Activated naive CD4-positive, alpha-beta T cell (primary cell): ENCODE results near the gene TGFBR3L.
"Not testable (repeated sequence)": the region's sequence is repeated elsewhere in the genome, so short reads cannot be mapped to it uniquely, and the experiment has no call there.

Source experiments
- DNase-seq, 4 experiments: peaks; one replicate each; lab custom pipeline; 2025; lab: John Stamatoyannopoulos, UW

Gene TGFBR3L

GRCh38 chr19:7917267-7918061 is 2.8 kb downstream of the TGFBR3L start:
- DNase-seq: peak in 3 of 4 experiments; percentile 20 to 60 (median 35)

DNA sequence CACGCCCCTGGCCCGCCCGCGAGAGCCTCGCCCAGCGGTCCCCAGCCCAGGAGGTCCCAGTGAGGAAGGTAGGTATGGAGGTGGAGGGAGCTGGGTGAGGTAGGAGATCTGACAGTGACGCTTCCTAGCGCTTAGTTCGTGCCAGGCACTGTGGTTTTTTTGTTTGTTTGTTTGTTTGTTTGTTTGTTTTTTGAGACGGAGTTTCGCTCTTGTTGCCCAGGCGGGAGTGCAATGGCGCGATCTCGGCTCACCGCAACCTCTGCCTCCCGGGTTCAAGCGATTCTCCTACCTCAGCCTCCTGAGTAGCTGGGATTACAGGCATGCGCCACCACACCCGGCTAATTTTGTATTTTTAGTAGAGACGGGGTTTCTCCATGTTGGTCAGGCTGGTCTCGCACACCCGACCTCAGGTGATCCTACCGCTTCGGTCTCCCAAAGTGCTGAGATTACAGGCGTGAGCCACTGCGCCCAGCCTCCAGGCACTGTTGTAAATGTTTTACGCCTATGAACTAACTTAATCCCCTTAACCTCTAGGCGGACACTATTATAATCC is 3.5 kb downstream of the TGFBR3L start:
- DNase-seq: not testable (repeated sequence)

DNA sequence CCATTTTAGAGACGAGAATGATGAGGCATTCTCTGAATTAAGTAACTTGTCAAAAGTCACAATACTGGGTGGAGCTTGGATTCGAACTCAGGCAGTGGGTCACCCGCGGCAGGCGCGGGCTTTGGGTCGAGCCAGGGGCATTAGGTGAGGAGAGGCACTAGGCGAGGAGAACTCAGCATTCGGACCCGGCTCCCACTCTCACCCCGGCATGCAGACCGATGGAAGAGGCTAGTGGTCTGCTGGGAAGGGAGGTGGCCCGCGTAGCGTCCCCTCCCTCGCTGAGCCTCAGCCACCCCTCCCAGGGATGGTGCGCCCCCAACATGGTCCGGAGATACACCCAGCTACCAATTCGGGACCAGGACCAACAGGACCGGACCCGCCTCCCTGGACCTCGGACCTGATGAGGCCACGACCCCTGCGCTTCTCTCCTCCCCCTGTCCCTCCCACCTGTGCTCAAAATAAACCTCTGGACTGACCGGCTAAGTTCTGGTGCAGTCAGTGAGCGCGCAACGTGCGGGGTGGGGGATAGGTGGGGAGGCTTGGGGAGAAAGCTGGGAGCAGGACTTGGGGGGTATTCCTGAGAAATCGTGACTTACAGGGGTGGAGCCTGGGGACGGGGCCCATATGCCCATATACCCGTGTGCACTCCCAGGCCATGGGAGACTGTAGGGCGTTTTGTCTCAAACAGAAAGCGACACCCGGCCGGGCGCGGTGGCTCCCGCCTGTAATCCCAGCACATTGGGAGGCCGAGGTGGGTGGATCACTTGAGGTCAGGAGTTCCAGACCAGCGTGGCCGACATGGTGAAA is 4.2 kb downstream of the TGFBR3L start:
- no peak for DNase-seq

DNA sequence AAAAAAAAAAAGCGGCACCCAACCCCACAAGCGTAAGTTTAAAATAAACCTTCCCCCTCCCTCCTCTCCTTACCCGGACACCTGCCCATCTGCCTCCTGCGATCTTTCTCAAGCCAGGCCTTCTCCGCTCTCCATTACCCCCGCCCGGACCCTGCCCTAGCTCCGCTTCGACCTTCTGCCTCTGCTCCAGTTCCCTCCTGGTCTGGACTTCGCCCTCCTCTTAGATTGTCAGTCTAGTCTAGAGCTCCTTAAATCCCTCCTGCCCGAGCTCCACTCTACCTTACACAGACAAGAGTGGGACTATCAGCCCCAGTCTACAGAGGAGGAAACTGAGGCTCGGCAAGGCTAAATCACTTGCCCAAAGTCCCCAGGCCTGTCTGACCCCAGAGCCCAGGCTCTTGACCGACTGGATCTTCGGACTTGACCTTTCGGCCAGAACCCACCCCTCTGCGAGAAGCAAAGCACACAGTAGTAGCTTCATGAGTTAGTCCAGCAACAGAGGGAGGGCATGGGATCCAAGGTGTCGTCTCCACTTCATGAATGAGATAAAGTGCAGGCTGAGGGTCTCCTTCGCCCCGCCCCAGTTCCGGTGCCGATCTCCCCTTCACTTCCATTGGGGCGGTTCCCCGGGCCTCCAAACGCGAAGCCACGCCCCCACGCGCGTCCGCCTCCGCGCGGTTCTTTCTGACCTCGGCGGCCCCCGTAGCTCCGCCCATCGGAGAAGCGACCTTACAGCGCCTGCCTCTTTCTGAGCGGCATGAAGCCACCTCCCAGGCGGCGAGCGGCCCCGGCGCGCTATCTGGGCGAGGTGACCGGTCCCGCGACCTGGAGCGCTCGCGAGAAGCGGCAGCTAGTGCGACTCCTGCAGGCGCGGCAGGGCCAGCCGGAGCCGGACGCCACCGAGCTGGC is 5.2 kb downstream of the TGFBR3L start, which contains the start of gene SNAPC2:
SNAPC2 (plus strand) TSS at position 729 of the 909 bp plus-strand sequence; CDS start at position 758, 29 bp downstream.
- DNase-seq: peak; percentile 84 to 95 (median 90)

- DNase-seq: peak; percentile 90 to 100 (median 100)
Observed at GRCh38 chr19:7920519-7921301, 6.1 kb downstream of the TGFBR3L start.

DNA sequence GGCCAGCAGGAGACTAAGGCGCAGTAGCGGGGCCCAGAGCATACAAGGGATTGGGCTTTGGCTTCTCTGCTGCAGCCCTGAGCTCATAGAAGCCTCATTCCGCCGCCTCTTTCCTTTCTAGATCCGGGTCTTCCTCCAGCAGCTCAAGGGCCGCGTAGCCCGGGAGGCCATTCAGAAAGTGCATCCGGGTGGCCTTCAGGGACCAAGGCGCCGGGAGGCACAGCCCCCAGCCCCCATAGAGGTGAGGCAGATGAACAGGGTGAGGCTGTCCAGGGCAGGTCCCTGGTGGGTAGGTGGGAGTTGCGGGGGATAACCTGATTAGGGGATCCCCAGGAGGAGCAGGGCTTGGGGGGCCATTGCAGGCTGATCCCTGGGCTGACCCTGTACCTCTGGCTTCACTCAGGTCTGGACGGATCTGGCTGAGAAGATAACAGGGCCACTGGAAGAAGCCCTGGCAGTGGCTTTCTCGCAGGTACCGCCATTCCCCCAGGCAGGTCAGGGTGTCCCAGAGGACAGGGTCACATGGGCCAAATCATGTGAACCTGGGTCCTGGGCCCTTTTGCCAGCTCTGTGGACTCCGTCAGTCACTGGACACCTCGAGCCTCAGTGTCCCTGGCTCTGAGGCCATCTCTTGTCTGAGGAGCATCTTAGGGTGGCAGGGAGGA is 6.8 kb downstream of the TGFBR3L start:
- no peak for DNase-seq

GRCh38 chr19:7921967-7922835 is 7.6 kb downstream of the TGFBR3L start:
- no peak for DNase-seq

- DNase-seq: no peak
Observed at GRCh38 chr19:7922836-7923195, 8.2 kb downstream of the TGFBR3L start.

DNA sequence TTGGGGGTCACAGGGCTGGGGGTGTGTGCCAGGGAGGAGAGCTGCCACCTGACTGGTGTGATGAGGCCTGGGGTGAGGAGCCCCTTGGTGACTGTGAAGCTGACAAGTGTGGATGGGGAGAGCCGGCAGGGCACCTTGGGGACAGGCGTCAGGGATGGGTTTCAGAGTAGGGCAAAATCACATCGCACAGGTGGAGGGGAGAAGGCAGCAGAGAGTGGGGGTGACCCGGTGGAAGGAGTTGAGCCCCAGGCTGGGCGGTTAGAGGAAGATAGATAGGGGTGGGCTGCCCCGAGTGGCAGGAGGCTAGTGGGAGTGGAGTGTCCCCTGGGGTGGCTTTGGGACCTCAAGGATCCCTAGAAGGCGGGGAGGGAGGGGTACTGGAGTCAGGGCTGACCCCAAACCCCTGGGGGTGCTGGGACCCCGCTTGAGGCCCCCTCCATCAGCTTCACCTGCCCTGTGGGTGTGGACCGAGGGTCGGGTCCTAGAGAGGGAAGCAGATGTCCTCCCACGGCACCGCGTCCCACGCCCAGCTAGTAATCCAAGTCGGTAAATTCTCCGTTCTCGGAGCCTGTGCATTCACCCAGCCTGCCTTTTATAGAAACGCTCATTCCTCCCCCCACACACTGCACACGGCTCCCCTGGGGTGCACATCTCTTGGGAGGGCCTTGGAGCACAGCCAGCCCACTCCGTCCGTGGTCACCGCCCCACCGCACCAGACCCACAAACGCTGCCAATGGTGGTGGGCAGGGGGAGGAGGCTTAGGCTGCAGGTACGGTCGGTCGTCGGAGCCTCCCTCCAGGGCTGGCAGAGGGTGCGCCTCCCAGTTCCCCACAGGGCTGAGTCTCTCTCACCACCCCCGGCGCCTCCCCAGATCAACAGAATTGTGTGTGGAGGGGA is 8.9 kb downstream of the TGFBR3L start:
- no peak for DNase-seq

GRCh38 chr19:7924241-7924640 is 9.6 kb downstream of the TGFBR3L start:
- no peak for DNase-seq

GRCh38 chr19:7924651-7925170 is 10.1 kb downstream of the TGFBR3L start:
- DNase-seq: no peak

DNA sequence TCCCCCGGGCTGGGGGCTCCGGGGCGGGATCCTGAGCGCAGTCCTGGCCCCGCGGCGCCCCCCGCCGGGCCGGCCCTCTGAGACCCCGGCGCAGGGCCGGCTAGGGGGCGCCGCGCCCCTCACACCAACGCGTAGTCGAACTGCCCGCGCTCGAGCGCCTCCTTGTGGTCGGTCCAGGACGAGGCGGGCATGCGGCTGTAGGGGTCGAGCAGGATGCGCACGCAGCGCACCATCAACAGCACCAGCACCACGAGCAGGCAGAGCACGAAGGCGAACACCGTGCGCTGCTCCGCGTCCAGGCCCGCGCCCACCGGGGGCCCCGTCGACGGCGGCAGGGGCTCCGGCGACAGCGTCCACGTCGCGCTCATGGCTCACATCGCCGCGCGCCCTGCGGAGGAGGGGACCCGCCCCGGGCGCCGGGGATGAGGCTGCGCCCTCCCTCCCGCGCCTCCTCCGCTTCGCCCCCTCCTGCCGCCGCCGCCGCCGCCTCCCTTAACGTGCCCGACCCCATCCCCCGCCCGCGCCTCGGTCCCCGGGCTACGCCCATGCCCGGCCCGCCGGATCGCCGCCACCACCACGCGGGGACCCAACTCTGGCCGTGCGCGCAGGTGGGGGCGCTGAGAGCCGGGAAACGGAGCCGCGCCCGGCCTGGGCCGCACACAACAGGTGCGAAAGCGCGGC is 10.7 kb downstream of the TGFBR3L start:
- peak; percentile 52 to 71 (median 63) for DNase-seq

DNA sequence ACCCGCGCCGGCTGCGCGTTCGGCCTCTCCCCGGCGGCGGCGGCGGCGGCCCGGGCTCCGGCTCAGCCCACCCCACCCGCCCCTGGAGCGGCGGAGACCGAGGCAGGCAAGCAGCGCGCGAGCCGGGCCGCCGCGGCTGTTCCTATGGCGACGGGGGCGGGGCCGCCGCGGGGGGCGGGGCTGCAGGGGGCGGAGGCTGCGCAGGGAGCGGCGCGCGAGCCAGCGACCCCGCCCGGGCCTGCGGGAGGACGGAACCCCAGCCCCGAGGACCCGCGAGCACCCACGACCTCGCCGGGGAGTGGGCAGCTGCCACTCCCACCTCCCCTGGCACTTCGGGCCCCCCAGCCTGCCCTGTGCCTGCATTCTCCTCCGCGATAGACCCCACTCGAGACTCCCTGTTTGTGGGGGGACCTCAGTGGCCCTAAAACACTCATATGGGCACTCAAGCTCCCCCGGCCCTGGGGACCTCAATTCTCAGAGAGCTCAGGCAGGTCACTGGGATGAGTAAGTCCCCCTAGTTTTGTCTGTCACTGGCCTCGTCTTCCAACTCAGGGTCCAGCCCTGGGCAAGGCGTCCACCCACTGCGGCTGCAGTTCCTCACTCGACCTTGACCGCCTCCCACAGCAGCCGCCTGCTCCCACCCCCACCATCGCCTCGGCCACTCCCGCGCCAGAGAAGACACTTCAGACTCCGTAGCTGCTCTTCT is 11.5 kb downstream of the TGFBR3L start, which contains the start of gene CTXN1:
CTXN1 (minus strand) TSS at position 115 of the 706 bp plus-strand sequence. CDS start 597 bp downstream, outside the sequence.
- DNase-seq: peak; percentile 30 to 81 (median 54)

GRCh38 chr19:7926727-7927604 is 12.3 kb downstream of the TGFBR3L start:
- no peak for DNase-seq

DNA sequence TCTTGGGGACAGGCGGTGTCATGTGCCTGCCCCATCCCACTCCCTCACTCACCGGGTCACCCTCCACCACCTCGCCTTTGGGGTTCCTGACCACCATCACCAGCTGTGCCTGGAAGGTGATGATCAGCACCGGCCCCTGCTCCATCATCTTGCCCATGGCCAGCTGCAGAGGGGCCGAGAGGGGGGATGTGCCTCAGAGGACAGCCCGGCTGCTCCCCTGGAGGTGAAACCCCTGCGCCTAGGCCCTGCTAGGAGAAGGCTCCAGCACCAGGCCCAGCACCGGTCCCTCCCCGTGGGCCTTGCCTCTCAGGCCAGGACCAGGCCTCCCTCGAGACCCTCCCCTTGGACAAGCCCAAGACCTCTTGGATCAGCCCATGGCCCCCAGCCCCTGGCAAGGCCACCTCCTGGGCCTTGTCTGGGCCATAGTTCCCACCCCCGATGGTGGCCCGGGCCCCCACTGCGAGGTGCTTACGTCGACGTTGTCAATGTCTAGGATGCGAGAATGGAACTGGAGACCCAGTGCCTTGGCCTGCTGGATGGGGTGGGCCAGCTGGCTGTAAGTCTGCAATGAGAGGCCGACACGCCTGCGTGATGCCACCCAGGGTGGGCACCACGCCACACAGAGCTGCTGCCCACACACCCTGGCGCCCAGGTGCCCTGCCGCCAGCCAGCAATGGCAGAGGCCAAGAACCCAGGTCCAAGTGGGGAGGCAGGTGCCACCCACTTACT is 13.1 kb downstream of the TGFBR3L start:
- DNase-seq: no peak
